ENCODE measurements around the gene THAP3. TPM values are rescaled to one million over a fixed set of nuclear protein-coding genes. Genes with fewer than 3 reads are reported as not detected.

The THAP3 gene
- total RNA-seq, 4 donors from 2014 or later, result 16.3 to 36.9 (median 27.7) TPM

DNA sequence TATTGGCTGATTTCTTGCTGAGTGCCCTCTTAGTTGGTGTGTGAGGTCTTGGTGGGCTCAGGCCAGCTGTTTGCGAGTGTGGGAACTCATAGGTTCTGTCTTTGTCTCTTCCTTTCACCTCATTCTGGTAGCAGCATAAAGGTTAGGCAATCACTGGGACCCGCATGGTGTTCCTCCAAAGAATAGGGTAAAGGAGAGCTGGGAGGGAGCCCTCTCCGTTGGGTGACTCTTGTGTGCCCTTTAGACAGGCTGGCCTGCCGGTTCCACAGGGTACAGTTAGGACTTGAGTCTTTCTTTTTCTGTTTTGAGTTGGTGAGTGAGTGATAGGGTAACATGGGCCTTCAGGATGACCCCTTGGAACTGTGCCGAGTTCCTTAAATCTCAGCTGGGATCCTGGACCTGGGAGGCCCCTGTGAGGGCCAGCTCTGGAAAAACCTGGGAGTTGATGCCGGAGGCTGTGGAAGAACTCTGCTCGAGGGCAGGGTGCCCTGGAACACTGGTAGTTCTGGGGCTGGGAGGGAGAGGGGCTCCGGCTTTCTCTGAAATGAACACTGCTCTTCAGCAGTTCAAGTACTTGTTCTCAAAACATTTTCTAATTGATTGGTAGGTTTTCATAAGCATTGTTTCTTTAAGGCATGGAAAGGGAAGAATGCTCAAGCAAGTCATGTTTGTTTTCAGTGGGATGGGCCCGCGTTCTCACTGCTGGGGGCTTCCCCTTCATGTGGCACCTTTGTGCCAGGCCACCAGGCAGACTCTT, 2.1 kb upstream of the THAP3 start:
- ATAC-seq, result no peak
- 80 to 90% methylated on average over 1 to 3 of the region's 10 CpGs for WGBS, 2 donors (ENCODE audit: low coverage in 1 of 2)
- Histone ChIP-seq H3K36me3 (peaks cover 0 to 63% of the 10 kb centered on the region in 2 donors), H3K27me3 (no peaks in the 10 kb centered on the region), H3K4me1 (peaks cover 0 to 63% (median 15%) of the 10 kb centered on the region in 3 donors), H3K9me3 (no peaks in the 10 kb centered on the region), H3K27ac (peak overlapping the region in 3 of 4 donors; percentile 91 to 95 (median 92)), H3K4me3 (no peak overlapping the region)
- TF ChIP-seq EP300 (IDR thresholded peaks at IDR 0.05) (no peak), POLR2A (IDR thresholded peaks at IDR 0.05) (no peak), POLR2AphosphoS5 (IDR thresholded peaks at IDR 0.05) (no peak)
- TF ChIP-seq, protein P1, sequence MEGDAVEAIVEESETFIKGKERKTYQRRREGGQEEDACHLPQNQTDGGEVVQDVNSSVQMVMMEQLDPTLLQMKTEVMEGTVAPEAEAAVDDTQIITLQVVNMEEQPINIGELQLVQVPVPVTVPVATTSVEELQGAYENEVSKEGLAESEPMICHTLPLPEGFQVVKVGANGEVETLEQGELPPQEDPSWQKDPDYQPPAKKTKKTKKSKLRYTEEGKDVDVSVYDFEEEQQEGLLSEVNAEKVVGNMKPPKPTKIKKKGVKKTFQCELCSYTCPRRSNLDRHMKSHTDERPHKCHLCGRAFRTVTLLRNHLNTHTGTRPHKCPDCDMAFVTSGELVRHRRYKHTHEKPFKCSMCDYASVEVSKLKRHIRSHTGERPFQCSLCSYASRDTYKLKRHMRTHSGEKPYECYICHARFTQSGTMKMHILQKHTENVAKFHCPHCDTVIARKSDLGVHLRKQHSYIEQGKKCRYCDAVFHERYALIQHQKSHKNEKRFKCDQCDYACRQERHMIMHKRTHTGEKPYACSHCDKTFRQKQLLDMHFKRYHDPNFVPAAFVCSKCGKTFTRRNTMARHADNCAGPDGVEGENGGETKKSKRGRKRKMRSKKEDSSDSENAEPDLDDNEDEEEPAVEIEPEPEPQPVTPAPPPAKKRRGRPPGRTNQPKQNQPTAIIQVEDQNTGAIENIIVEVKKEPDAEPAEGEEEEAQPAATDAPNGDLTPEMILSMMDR (IDR thresholded peaks at IDR 0.05), result no peak

DNA sequence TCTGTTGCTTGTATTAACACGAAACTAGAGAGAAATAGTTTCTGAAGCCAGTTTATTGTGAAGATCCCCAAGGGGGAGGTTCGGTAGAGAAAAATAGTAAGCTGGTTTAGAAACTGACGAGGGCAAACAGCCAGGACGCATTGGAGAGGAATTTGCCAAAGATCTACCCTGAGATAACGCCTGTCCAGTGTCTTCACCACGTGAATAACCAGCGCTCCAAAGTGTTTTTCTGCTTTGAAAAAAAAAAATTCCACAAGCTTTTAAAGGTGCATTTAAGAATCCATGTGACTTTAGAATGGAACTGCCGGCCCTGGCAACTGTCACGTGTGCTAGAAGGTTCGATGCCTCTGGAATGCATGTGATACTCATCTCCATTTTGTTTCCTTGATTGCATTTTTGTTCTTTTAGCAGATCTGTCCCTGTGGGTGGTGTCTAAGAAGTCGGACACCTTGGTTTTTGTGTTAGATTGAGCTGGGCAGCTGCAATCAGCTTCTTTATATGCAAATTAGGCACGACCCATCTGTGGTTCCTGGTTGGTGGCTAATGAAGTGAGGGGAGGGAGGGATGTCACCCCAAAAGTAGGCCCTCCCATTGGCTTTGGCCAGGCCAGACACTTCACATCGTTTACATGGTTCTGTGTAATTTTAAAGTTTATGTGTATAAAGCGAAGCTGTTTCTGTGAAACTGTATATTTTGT, 1.3 kb upstream of the THAP3 start:
- Histone ChIP-seq H3K9me3 (no peaks in the 10 kb centered on the region), H3K36me3 (peaks cover 0 to 63% of the 10 kb centered on the region in 2 donors), H3K4me1 (peaks cover 0 to 65% (median 15%) of the 10 kb centered on the region in 3 donors), H3K27ac (peak overlapping the region in 3 of 4 donors; percentile 91 to 95 (median 92)), H3K27me3 (no peaks in the 10 kb centered on the region), H3K4me3 (no peak overlapping the region)
- TF ChIP-seq, protein P1 (IDR thresholded peaks at IDR 0.05), result no peak
- TF ChIP-seq EP300 (IDR thresholded peaks at IDR 0.05) (no peak), POLR2AphosphoS5 (IDR thresholded peaks at IDR 0.05) (no peak), POLR2A (IDR thresholded peaks at IDR 0.05) (no peak)
- 60 to 74% methylated on average over 13 to 14 of the region's 14 CpGs for WGBS, 2 donors (ENCODE audit: low coverage in 1 of 2)
- no peak for ATAC-seq

DNA sequence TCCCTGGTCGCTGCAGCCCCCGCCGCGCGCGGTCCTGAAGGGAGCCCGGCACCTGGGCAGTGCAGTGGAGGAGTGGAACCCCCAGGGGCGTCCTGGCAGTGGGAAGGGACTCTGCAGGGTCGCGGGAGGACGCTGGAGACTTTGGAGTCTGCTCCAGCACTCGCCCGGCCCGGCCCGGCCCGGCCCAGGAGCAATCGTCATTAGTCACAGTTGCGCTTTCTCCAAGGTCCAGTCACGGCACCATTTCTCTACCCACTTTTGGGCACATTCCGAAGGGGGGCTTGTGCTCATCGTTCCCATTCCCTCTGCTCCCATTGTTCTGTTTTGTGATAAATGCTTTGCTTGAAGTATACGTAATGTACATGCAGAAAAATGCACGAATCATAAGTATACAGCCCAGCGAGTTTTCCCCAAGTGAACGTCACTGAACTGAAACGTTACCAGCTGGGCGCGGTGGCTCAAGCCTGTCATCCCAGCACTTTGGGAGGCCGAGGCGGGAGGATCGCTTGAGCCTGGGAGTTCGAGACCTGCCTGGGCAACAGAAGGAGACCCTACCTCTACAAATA, 999 bp downstream of the THAP3 start:
- H3K9me3 ChIP-seq, result no peaks in the 10 kb centered on the region
- H3K27ac ChIP-seq, result peak overlapping the region; percentile 62 to 95 (median 92)
- peaks cover 0 to 77% (median 15%) of the 10 kb centered on the region in 3 donors for H3K4me1 ChIP-seq
- H3K4me3 ChIP-seq, result peak overlapping the region; percentile 54 to 93
- TF ChIP-seq POLR2A (IDR thresholded peaks at IDR 0.05), result no peak
- TF ChIP-seq, protein P1 (IDR thresholded peaks at IDR 0.05), result peak in 2 of 4 experiments; percentile 19 to 31
- peaks cover 0 to 63% of the 10 kb centered on the region in 2 donors for H3K36me3 ChIP-seq
- ATAC-seq, result peak; percentile 52
- H3K27me3 ChIP-seq, result no peaks in the 10 kb centered on the region
- 0% methylated on average over 7 of the region's 32 CpGs; no CpG with 5 or more reads in 1 of the 2 donors for WGBS, 2 donors (ENCODE audit: low coverage in 1 of 2)

DNA sequence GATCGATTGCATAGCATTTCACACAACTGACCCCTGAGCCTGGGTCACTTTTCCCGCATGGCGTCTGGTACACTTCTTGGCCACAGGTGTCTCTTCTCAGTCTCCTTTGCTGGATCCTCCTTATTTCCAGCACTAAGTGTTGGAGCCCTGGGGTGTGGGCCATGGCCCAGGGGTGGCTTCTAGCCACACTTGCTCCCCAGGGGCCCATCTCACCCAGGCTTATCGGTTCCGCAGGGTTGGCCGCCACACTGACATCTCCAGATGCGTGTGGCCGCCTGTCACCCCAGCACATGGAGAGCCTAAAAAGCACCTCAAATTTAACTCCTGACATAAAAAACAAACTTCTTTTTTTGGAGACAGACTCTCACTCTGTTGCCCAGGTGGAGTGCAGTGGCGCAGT, 2.4 kb downstream of the THAP3 start:
- Histone ChIP-seq H3K9me3 (no peaks in the 10 kb centered on the region), H3K4me3 (no peak overlapping the region), H3K27ac (no peak overlapping the region), H3K36me3 (peaks cover 0 to 63% of the 10 kb centered on the region in 2 donors), H3K27me3 (no peaks in the 10 kb centered on the region), H3K4me1 (peaks cover 0 to 70% (median 15%) of the 10 kb centered on the region in 3 donors)
- ATAC-seq, result no peak
- TF ChIP-seq, protein P1 (IDR thresholded peaks at IDR 0.05), result no peak
- TF ChIP-seq EP300 (IDR thresholded peaks at IDR 0.05) (no peak), POLR2AphosphoS5 (IDR thresholded peaks at IDR 0.05) (no peak), POLR2A (IDR thresholded peaks at IDR 0.05) (no peak)
- 53 to 87% methylated on average over 2 to 4 of the region's 9 CpGs for WGBS, 2 donors (ENCODE audit: low coverage in 1 of 2)

Data from gastroesophageal sphincter (tissue), 4 donors.